Measurements from ENCODE around the gene HSPA2. TPM values are rescaled to one million over a fixed set of nuclear protein-coding genes. Genes with fewer than 3 reads are reported as not detected.

Gene HSPA2
- total and polyA plus RNA-seq, 2 of the 13 experiments (the other 11 are each of a cell fraction or from before 2014, with no cell fraction given), result 0.15 to 0.27 TPM

GRCh38 chr14:64504897-64505794, 35.4 kb upstream of the HSPA2 start:
- in situ Hi-C loops (cut with HindIII; ENCODE audit: extremely low pct_ligation_motif_present, low pct_unique_long_range_greater_than_20kb), result no loop called here
- CTCF ChIA-PET (ENCODE audit: low intra/inter-chr PET ratio, low total read pairs), result no interaction called here
- TSS peak; percentile 51 for BruUV-seq (replicated peaks)
- TF ChIP-seq ZBED4 (CRISPR knock-in tag; IDR thresholded peaks at IDR 0.05; ENCODE audit: borderline replicate concordance) (no peak), KDM6A (CRISPR knock-in tag; IDR thresholded peaks at IDR 0.05; ENCODE audit: low read depth) (no peak), KMT2A (CRISPR knock-in tag; IDR thresholded peaks at IDR 0.05) (peak; percentile 39; the same call in 1 of the 2 replicates), ZNF281 (CRISPR knock-in tag; IDR thresholded peaks at IDR 0.05; ENCODE audit: borderline replicate concordance) (peak; percentile 66), AKAP8 (CRISPR knock-in tag; IDR thresholded peaks at IDR 0.05) (peak; percentile 41; the same call in 1 of the 2 replicates), ZNF362 (CRISPR knock-in tag; IDR thresholded peaks at IDR 0.05; ENCODE audit: borderline replicate concordance) (0 out of 2 replicates have a peak, but pooled peaks have one; percentile 7), MYPOP (CRISPR knock-in tag; IDR thresholded peaks at IDR 0.05) (peak; percentile 47; the same call in 1 of the 2 replicates), PHF21A (CRISPR knock-in tag; IDR thresholded peaks at IDR 0.05) (peak; percentile 55; the same call in 1 of the 2 replicates), ZNF615 (CRISPR knock-in tag; IDR thresholded peaks at IDR 0.05; ENCODE audit: borderline replicate concordance) (0 out of 2 replicates have a peak, but pooled peaks have one; percentile 57), GTF2F1 (IDR thresholded peaks at IDR 0.05; ENCODE audit: low read length) (no peak), TFAP4 (IDR thresholded peaks at IDR 0.05; ENCODE audit: borderline replicate concordance, low read depth) (peak; percentile 41; the same call in 1 of the 2 replicates)

More at GRCh38 chr14:64504897-64505794, 35.4 kb upstream of the HSPA2 start:
- H4K20me1 ChIP-seq (ENCODE audit: insufficient read depth, low read length), result peaks cover 26% of the 10 kb centered on the region
- DNase-seq (ENCODE audit: low spot score) (peak; percentile 67), FAIRE-seq (no peak), ATAC-seq (peak; percentile 28)
- intact Hi-C loops (cut with micrococcal nuclease; ENCODE audit: unreplicated experiment), result no loop called here
- H3K4me1 ChIP-seq (ENCODE audit: insufficient read depth, low read length), result peaks cover 69% of the 10 kb centered on the region
- POLR2A ChIA-PET, result interaction anchor here (0.8 to 1.9 kb wide), 12 partner anchors 9 to 434 kb away, joined by 3 to 17 read pairs (median 4); partner anchors contain the start of genes HSPA2 and MTHFD1
- peak overlapping the region; percentile 75 to 98 (median 93) for H3K4me3 ChIP-seq (replicated peaks in 1 of 3; ENCODE audit: insufficient read depth in 1 of 3, low read depth in 2 of 3, low read length in 3 of 3)
- H3K79me2 ChIP-seq (ENCODE audit: insufficient read depth, low read length), result peaks cover 61% of the 10 kb centered on the region
- peak overlapping the region; percentile 91 for H3K4me2 ChIP-seq (ENCODE audit: low read depth, low read length)
- H3K36me3 ChIP-seq (replicated peaks in 1 of 2; ENCODE audit: control insufficient read depth in 1 of 2, insufficient read depth in 2 of 2, low read length in 2 of 2), result no peaks in the 10 kb centered on the region
- H3K27ac ChIP-seq (ENCODE audit: extremely low read length, insufficient read depth, low read length), result peak overlapping the region; percentile 99
- peak overlapping the region; percentile 95 for H3K9ac ChIP-seq (ENCODE audit: insufficient read depth, low read depth, low read length)
- no peaks in the 10 kb centered on the region; a peak in 1 of 5 replicates for H3K27me3 ChIP-seq (ENCODE audit: control insufficient read depth in 1 of 2, insufficient read depth in 2 of 2, low read length in 2 of 2)
- WGBS (ENCODE audit: low lambda C conversion rate), result 2% methylated on average over 35 of the region's 68 CpGs
- H3K9me3 ChIP-seq (ENCODE audit: low read length), result no peaks in the 10 kb centered on the region
- no peak overlapping the region for H2AFZ ChIP-seq (ENCODE audit: low read length)
